ENCODE results near the gene CFAP100. TPM values are rescaled to one million over a fixed set of nuclear protein-coding genes. Genes with fewer than 3 reads are reported as not detected.

Gene CFAP100
- total RNA-seq, 1 donor from 2014 or later = not detected

GRCh38 chr3:126475413-126476114, 80.9 kb downstream of the CFAP100 start, which contains the start of gene ZXDC:
TSS of gene ZXDC (minus strand) at chr3:126475891. CDS start at chr3:126475865, 26 bp downstream.
- intact Hi-C loops (cut with micrococcal nuclease) = loop anchor here (1.0 to 5.0 kb wide), 6 partner anchors 119 to 1577 kb away; partner anchors contain the start of genes CHCHD6, KLF15, SEC61A1 and SLC41A3

GRCh38 chr3:126476166-126477060, 81.7 kb downstream of the CFAP100 start:
- intact Hi-C loops (cut with micrococcal nuclease) = loop anchor here (2.0 to 5.0 kb wide), 3 partner anchors 228 to 1576 kb away; partner anchors contain the start of genes CHCHD6, SEC61A1 and SLC41A3

DNA sequence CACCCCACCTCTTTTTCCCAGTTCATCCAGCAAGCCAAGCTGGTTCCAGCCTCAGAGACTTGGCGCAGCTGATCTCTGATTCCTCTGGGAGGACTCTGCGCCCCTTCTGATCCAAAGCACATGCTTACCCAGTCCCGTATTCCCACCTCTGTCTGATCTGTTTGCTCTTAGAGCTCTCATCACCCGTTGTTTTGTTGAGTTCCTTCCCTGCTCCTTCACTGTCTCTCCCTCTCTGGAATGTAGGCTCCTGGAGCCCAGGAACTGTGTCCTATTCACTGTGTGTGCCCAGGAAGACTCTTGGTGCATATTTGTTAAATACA, 82.3 kb downstream of the CFAP100 start:
- intact Hi-C loops (cut with micrococcal nuclease) = loop anchor here (2.0 to 5.0 kb wide), 3 partner anchors 228 to 1575 kb away; partner anchors contain the start of genes CHCHD6, SEC61A1 and SLC41A3

GRCh38 chr3:126478581-126479310, 84.0 kb downstream of the CFAP100 start:
- intact Hi-C loops (cut with micrococcal nuclease) = loop anchor here (5.0 kb wide), 2 partner anchors 396 to 1574 kb away; partner anchors contain the start of genes SEC61A1 and SLC41A3

DNA sequence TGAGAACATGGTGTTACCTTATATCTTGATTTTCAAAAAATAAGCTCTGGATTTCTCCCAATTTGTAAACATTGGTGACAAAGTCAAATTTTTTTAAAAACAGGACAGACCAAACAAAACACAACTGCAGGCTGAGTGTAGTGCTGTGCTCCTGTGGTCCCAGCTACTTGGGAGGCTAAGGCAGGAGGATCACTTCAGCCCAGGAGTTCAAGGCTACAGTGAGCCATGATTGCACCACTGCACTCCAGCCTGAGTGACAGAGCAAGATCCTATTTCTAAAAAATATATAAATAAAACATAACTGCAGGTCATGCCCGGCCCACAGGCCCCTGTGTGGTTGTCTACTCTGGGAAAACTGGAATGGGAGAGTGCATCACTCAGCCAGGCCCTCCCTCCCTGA, 84.9 kb downstream of the CFAP100 start:
- intact Hi-C loops (cut with micrococcal nuclease) = loop anchor here (5.0 kb wide), 2 partner anchors 397 to 1573 kb away; partner anchors contain the start of genes SEC61A1 and SLC41A3

DNA sequence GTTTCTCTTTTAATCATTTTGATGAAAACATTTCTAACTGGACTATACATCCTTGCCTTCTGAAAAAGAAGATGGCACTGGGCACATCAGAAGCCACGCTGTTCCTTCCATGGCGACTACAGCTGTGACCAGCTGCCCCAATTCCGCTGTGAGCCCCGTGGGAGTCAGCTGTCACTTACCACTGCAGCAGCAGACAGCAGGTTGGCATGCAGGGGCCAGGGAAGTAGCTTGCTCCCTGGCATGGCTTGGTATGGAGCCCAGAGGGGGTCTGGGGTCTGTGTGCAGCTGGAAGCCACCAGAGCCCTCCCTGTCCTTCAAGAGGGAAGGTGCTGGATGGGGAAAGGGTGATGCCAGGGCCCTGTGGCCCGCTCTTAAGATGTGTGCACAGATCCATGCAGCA, 85.5 kb downstream of the CFAP100 start:
- intact Hi-C loops (cut with micrococcal nuclease) = no loop called here

DNA sequence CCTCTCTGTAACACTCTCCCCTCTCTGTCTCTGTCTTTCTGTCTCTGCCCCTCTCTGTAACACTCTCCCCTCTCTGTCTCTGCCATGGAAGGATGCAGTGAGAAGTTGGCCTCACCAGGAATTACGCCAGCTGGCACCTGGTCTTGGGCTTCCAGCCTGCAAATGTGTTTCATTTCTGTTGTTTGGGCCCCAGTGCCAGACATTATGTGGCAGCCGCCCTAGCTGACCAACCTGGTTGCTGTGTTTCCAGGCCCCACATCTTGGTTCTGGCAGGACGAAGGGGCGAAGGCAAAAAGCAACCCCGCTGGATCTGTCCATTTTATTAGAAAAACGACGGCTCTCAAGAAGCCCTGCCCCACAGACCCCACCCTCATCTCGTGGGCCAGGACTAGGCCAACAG, 86.2 kb downstream of the CFAP100 start:
- intact Hi-C loops (cut with micrococcal nuclease) = no loop called here

DNA sequence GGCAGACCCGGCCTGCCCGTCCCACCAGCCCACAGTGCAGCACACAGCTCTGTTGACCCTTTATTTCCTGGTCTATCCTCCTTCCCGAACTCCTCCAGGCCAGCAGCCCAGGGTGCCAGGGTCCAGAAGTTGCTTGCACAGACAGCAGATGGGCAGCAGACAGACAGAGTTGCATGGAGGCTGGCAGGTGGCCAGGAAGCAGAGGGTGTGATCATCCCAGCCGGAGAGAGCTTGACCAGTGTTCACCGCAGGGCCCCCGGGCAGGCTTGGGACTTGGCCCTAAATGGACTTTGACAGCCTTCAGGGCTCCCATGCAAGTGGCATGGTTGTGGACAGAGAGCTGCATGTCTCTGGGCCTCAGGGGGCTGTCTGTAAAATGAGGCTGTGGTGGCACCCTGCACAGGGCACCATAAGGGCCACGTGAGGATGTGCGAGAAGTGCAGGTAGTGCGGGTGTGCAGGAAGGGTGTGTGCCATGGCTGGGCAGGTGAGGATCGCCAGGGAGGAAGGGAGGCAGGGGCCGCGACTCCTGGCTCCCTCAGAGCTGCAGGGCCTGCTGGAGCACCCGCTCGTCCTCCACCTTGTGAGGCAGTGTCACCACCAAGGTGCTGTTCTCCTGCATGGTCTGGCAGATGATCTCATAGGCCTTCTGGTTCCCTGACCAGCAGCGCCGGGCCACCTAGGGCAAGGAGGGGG, 87.2 kb downstream of the CFAP100 start:
- intact Hi-C loops (cut with micrococcal nuclease) = no loop called here

- intact Hi-C loops (cut with micrococcal nuclease) = no loop called here
Observed at GRCh38 chr3:126482503-126483255, 88.0 kb downstream of the CFAP100 start.

GRCh38 chr3:126483321-126483761, 88.6 kb downstream of the CFAP100 start:
- intact Hi-C loops (cut with micrococcal nuclease) = no loop called here

DNA sequence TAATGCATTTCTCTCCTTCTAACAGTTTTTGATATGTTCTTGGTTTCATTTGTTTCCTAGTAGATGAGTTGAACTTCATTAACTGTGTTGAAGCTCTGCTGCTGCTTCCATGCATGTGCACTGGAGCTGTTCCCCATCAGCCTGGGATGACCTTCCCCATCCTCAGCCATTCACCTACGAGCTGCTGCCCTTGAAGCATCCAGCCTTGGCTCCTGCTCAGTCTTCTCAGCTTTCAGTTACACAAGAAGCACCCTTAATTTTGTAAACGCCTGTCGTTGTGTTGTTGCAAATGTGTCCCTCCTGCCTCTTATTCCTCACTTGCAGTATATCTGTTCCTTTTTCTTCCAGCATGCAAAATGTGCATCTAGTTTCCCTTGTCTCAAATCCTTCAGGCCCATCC, 89.4 kb downstream of the CFAP100 start:
- intact Hi-C loops (cut with micrococcal nuclease) = no loop called here

- intact Hi-C loops (cut with micrococcal nuclease) = no loop called here
Observed at GRCh38 chr3:126484662-126485061, 90.0 kb downstream of the CFAP100 start.

- intact Hi-C loops (cut with micrococcal nuclease) = no loop called here
Observed at GRCh38 chr3:126485176-126485897, 90.6 kb downstream of the CFAP100 start.

GRCh38 chr3:126485956-126486355, 91.2 kb downstream of the CFAP100 start:
- intact Hi-C loops (cut with micrococcal nuclease) = no loop called here

Other genes starting within 250 kb of the CFAP100 start
- gene ALDH1L1, start 214.3 kb upstream of the CFAP100 start, total RNA-seq = not detected in 2 replicates
- not detected in 2 replicates for gene KLF15, start 37.5 kb upstream of the CFAP100 start, total RNA-seq
- gene ZXDC, start 81.0 kb downstream of the CFAP100 start, total RNA-seq = 28.1 and 28.6 TPM in 2 replicates
- gene UROC1, start 122.9 kb downstream of the CFAP100 start, total RNA-seq = not detected in 2 replicates
- not detected in 2 replicates for gene CHST13, start 129.2 kb downstream of the CFAP100 start, total RNA-seq
- not detected in 2 replicates for gene C3orf22, start 164.0 kb downstream of the CFAP100 start, total RNA-seq